Right lobe of liver (tissue), 6 donors: Measurements from ENCODE around the gene SLX4. TPM values are rescaled to one million over a fixed set of nuclear protein-coding genes. Genes with fewer than 3 reads are reported as not detected.

Experiments used
- ATAC-seq, 4 donors: fragments of 200-7000 bp; cut with Tn5 transposase; one replicate each; pipeline ENCODE4 v1.9.1; 2020; ENCODE audit warnings: mild to moderate bottlenecking in 4 of 4, moderate library complexity in 4 of 4
- DNase-seq, 3 donors: peaks; one replicate each; pipeline ENCODE4 v3.0.0-alpha.2; 2020
- H3K27ac ChIP-seq, 3 donors: fragments of 200-600 bp; one replicate each; pipeline ENCODE4 v1.8.0; 2022
- H3K27me3 ChIP-seq, 2 donors: fragments of 200-600 bp; one replicate each; pipeline ENCODE4 v1.8.0; 2022
- H3K36me3 ChIP-seq, 4 donors: fragments of 200-600 bp; sonication (generic) in 1 of 4; one replicate each; pipeline versions ENCODE4 v1.5.1 to v1.8.0; 2017 to 2022; ENCODE audit warnings: control low read depth in 1 of 4
- H3K4me1 ChIP-seq, 4 donors: fragments of 200-600 bp; sonication (generic) in 1 of 4; one replicate each; pipeline versions ENCODE4 v1.5.1 to v1.8.0; 2017 to 2022; ENCODE audit warnings: control low read depth in 1 of 4
- H3K4me3 ChIP-seq, 3 donors: fragments of 200-600 bp; one replicate each; pipeline ENCODE4 v1.8.0; 2022
- H3K9me3 ChIP-seq, 4 donors: fragments of 200-600 bp; sonication (generic) in 1 of 4; one replicate each; pipeline versions ENCODE4 v1.5.1 to v1.8.0; 2017 to 2022; ENCODE audit warnings: control low read depth in 1 of 4
- CTCF ChIP-seq, 4 donors: fragments of 200-600 bp in 3 of 4; fragments of 450-650 bp in 1 of 4; IDR thresholded peaks; one replicate each; pipeline versions ENCODE4 v1.5.1 to v1.8.0; 2016 to 2022; ENCODE audit warnings: antibody characterized with exemption in 4 of 4, mild to moderate bottlenecking in 2 of 4
- POLR2A ChIP-seq: fragments of 450-650 bp; IDR thresholded peaks from one replicate; pipeline ENCODE4 v1.6.1; 2017; ENCODE audit warnings: antibody characterized with exemption, mild to moderate bottlenecking
- WGBS: methylation state at CpG from one replicate; pipeline ENCODE4 v1.1.6; 2018; ENCODE audit warnings: low coverage, low lambda C conversion rate; ENCODE audit not compliant: insufficient coverage; ENCODE audit errors: missing lambda C conversion rate; 5-methylcytosine and 5-hydroxymethylcytosine counted together
- intact Hi-C, 2 donors: fragments of 100-400 bp; cut with DNase I; formaldehyde crosslinking; loops; one replicate each; pipeline versions ENCODE4 v1.11.2 to v1.14.1; 2022
- total RNA-seq, 6 experiments: library from RNA; depleted of rRNA in 2 of 6; stranded (reverse); fragments of >200 nt in 2 of 6; fragmentation: NEBNext Ultra II Directional in 3 of 6; extraction: Animal tissue kit (Norgen Biotek cat#: 25700) in 3 of 6; gene quantifications; one replicate each; pipeline versions ENCODE4 v1.1.0 to v1.2.4, GENCODE V29; 2016 to 2023
- donor health status: DM: no; HTN: yes; CAD: no.
- donor health status: DM: no; HTN: no; CAD: no.
- donor health status: DM: no; HTN: no; CAD: no.
- donor health status: DM: no; HTN: yes; CAD: no.
- donor health status: DM: no; HTN: yes; CAD: no.

Gene SLX4
- total RNA-seq, 6 experiments from 2014 or later = 1.8 to 2.9 (median 2.2) TPM

GRCh38 chr16:3536851-3537250, 74.6 kb downstream of the SLX4 start:
- H3K4me3 ChIP-seq = no peak overlapping the region
- intact Hi-C loops = no loop called here
- H3K9me3 ChIP-seq = no peaks in the 10 kb centered on the region
- H3K27me3 ChIP-seq = no peaks in the 10 kb centered on the region
- TF ChIP-seq CTCF (IDR thresholded peaks at IDR 0.05) = no peak
- H3K36me3 ChIP-seq = peaks cover 0 to 12% (median under 1%) of the 10 kb centered on the region in 4 donors
- peak overlapping the region in 1 of 3 donors; percentile 44 for H3K27ac ChIP-seq
- DNase-seq (peak in 1 of 3 donors; percentile 67), ATAC-seq (peak; percentile 53 to 92 (median 70))
- H3K4me1 ChIP-seq = peaks cover 0 to 12% (median 6%) of the 10 kb centered on the region in 4 donors
- WGBS = 50% methylated on average over 4 of the region's 4 CpGs

- intact Hi-C loops = no loop called here
Observed at GRCh38 chr16:3536271-3536731, 75.1 kb downstream of the SLX4 start.

GRCh38 chr16:3534126-3534525, 77.3 kb downstream of the SLX4 start:
- TF ChIP-seq POLR2A = no peak
- TF ChIP-seq CTCF (IDR thresholded peaks at IDR 0.05) = no peak
- Histone ChIP-seq H3K27ac (no peak overlapping the region), H3K9me3 (no peaks in the 10 kb centered on the region), H3K4me1 (peaks cover 0 to 12% (median 6%) of the 10 kb centered on the region in 4 donors), H3K36me3 (peaks cover 0 to 20% (median 3%) of the 10 kb centered on the region in 4 donors), H3K27me3 (no peaks in the 10 kb centered on the region), H3K4me3 (no peak overlapping the region)
- ATAC-seq (no peak), DNase-seq (no peak)
- intact Hi-C loops = no loop called here
- WGBS = 92% methylated on average over 4 of the region's 10 CpGs

More at GRCh38 chr16:3536271-3536731, 75.1 kb downstream of the SLX4 start:
- Histone ChIP-seq H3K4me1 (peaks cover 0 to 12% (median 6%) of the 10 kb centered on the region in 4 donors), H3K9me3 (no peaks in the 10 kb centered on the region), H3K4me3 (no peak overlapping the region), H3K36me3 (peaks cover 0 to 12% (median under 1%) of the 10 kb centered on the region in 4 donors), H3K27me3 (no peaks in the 10 kb centered on the region), H3K27ac (peak overlapping the region in 1 of 3 donors; percentile 44)
- ATAC-seq = peak; percentile 73 to 86 (median 74)
- WGBS = 62% methylated on average over 3 of the region's 3 CpGs
- TF ChIP-seq POLR2A (no peak), CTCF (IDR thresholded peaks at IDR 0.05) (no peak)
- DNase-seq = no peak

GRCh38 chr16:3532741-3533140, 78.7 kb downstream of the SLX4 start:
- intact Hi-C loops = no loop called here
- peaks cover 0 to 20% (median 3%) of the 10 kb centered on the region in 4 donors for H3K36me3 ChIP-seq
- H3K27ac ChIP-seq = no peak overlapping the region
- DNase-seq (no peak), ATAC-seq (no peak)
- TF ChIP-seq CTCF (IDR thresholded peaks at IDR 0.05) (no peak), POLR2A (no peak)
- no peaks in the 10 kb centered on the region for H3K9me3 ChIP-seq
- H3K4me3 ChIP-seq = no peak overlapping the region
- no peaks in the 10 kb centered on the region for H3K27me3 ChIP-seq
- 98% methylated on average over 7 of the region's 12 CpGs for WGBS
- peaks cover 0 to 12% (median 6%) of the 10 kb centered on the region in 4 donors for H3K4me1 ChIP-seq

Other genes with a start within 250 kb of the SLX4 start
- gene ZSCAN32, start 210.6 kb downstream of the SLX4 start, total RNA-seq = 1 to 10 TPM; 5.0 to 7.5 (median 5.6) TPM
- 1 to 10 TPM; 3.4 to 5.3 (median 4.1) TPM for gene ZNF174, start 210.4 kb downstream of the SLX4 start, total RNA-seq
- 1 to 10 TPM in 3 of 6 experiments, under 1 TPM in 3; 0.86 to 1.7 (median 1.1) TPM for gene ZNF597, start 168.1 kb downstream of the SLX4 start, total RNA-seq
- gene NAA60, start 167.9 kb downstream of the SLX4 start, total RNA-seq = 10 to 100 TPM; 25.0 to 46.6 (median 30.8) TPM
- gene C16orf90, start 116.1 kb downstream of the SLX4 start, total RNA-seq = not detected
- 1 to 10 TPM; 3.8 to 9.8 (median 6.6) TPM for gene CLUAP1, start 110.6 kb downstream of the SLX4 start, total RNA-seq
- gene NLRC3, start 34.2 kb downstream of the SLX4 start, total RNA-seq = 1 to 10 TPM in 1 of 6 experiments, under 1 TPM in 5; 0.53 to 1.2 (median 0.64) TPM
- gene DNASE1, start 43.1 kb upstream of the SLX4 start, total RNA-seq = 1 to 10 TPM; 1.4 to 6.2 (median 3.1) TPM
- 100 to 1,000 TPM in 4 of 6 experiments, 10 to 100 TPM in 2; 93.4 to 169 (median 123) TPM for gene TRAP1, start 105.9 kb upstream of the SLX4 start, total RNA-seq